ENCODE measurements around the gene HMGN3.

Gene HMGN3

DNA sequence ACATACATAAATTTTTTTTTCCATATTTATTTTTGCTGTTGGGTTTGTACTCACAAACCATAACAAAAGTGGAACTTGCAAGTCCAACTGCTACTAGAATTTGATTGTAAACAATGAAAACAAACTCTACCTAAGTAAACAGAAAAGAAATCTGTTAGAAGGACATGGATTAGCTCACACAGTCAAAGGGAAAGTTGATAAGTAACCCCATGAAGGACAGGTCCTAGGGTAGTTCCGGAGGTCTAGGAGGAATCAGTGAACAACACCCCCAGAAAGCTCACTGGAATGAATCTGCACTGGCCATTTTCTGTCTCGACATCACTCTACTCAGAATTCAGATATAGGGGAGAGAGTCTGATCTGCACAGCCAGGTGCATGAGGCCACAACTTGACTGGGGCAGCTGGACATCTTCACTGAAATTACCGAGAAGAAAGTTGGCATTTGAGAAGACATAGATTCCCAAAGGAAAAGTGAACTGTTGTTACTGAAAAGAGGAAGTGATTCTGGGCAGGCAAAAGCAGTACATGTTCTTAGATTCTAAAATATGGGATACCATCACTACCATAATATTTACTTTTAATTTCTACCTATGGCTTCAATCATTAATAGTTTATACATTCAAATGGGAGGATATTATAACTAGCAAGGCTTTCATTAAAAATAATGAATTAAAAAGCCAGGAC, 76.4 kb downstream of the HMGN3 start:
- H3K79me2 ChIP-seq (ENCODE audit: insufficient read depth, low read length): no peaks in the 10 kb centered on the region
- H3K9me3 ChIP-seq (ENCODE audit: low read length): no peaks in the 10 kb centered on the region
- no peak overlapping the region for H3K27ac ChIP-seq (ENCODE audit: low read depth, low read length, poor library complexity, severe bottlenecking)
- H3K27me3 ChIP-seq (ENCODE audit: insufficient read depth, low read length): no peaks in the 10 kb centered on the region
- no peak overlapping the region for H3K4me2 ChIP-seq (ENCODE audit: low read length)
- no peaks in the 10 kb centered on the region for H3F3A ChIP-seq (ENCODE audit: insufficient read depth, low read length)
- H3K4me1 ChIP-seq (ENCODE audit: insufficient read depth, low read length, severe bottlenecking): no peaks in the 10 kb centered on the region
- no peaks in the 10 kb centered on the region for H4K20me1 ChIP-seq (ENCODE audit: insufficient read depth, low read length)
- no peak overlapping the region for H3K9ac ChIP-seq (ENCODE audit: low read length)
- no peak overlapping the region for H2AFZ ChIP-seq (ENCODE audit: low read length)
- no peak overlapping the region for H3K4me3 ChIP-seq (ENCODE audit: low read depth, low read length, poor library complexity, severe bottlenecking)
- H3K9me2 ChIP-seq (ENCODE audit: low read depth, low read length): no peaks in the 10 kb centered on the region
- no peaks in the 10 kb centered on the region for H3K36me3 ChIP-seq (ENCODE audit: insufficient read depth, low read length)
- TF ChIP-seq, protein P1, sequence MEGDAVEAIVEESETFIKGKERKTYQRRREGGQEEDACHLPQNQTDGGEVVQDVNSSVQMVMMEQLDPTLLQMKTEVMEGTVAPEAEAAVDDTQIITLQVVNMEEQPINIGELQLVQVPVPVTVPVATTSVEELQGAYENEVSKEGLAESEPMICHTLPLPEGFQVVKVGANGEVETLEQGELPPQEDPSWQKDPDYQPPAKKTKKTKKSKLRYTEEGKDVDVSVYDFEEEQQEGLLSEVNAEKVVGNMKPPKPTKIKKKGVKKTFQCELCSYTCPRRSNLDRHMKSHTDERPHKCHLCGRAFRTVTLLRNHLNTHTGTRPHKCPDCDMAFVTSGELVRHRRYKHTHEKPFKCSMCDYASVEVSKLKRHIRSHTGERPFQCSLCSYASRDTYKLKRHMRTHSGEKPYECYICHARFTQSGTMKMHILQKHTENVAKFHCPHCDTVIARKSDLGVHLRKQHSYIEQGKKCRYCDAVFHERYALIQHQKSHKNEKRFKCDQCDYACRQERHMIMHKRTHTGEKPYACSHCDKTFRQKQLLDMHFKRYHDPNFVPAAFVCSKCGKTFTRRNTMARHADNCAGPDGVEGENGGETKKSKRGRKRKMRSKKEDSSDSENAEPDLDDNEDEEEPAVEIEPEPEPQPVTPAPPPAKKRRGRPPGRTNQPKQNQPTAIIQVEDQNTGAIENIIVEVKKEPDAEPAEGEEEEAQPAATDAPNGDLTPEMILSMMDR (IDR thresholded peaks at IDR 0.05; ENCODE audit: low read length): no peak
- no peak for TF ChIP-seq EZH2 (IDR thresholded peaks at IDR 0.05; ENCODE audit: borderline replicate concordance, low read length)

- Histone ChIP-seq H3K4me1 (ENCODE audit: insufficient read depth, low read length, severe bottlenecking) (no peaks in the 10 kb centered on the region), H3K9ac (ENCODE audit: low read length) (no peak overlapping the region), H3K4me3 (ENCODE audit: low read depth, low read length, poor library complexity, severe bottlenecking) (no peak overlapping the region), H3F3A (ENCODE audit: insufficient read depth, low read length) (no peaks in the 10 kb centered on the region), H2AFZ (ENCODE audit: low read length) (no peak overlapping the region), H3K27me3 (ENCODE audit: insufficient read depth, low read length) (no peaks in the 10 kb centered on the region), H4K20me1 (ENCODE audit: insufficient read depth, low read length) (no peaks in the 10 kb centered on the region), H3K79me2 (ENCODE audit: insufficient read depth, low read length) (no peaks in the 10 kb centered on the region), H3K27ac (ENCODE audit: low read depth, low read length, poor library complexity, severe bottlenecking) (no peak overlapping the region), H3K4me2 (ENCODE audit: low read length) (no peak overlapping the region), H3K9me3 (ENCODE audit: low read length) (no peaks in the 10 kb centered on the region), H3K36me3 (ENCODE audit: insufficient read depth, low read length) (no peaks in the 10 kb centered on the region), H3K9me2 (ENCODE audit: low read depth, low read length) (no peaks in the 10 kb centered on the region)
- TF ChIP-seq EZH2 (IDR thresholded peaks at IDR 0.05; ENCODE audit: borderline replicate concordance, low read length): no peak
- TF ChIP-seq, protein P1 (IDR thresholded peaks at IDR 0.05; ENCODE audit: low read length): no peak
Observed at GRCh38 chr6:79152269-79152737, 82.2 kb downstream of the HMGN3 start.
